ENCODE measurements around the gene VWA3B.
"Not testable (repeated sequence)": the region's sequence is repeated elsewhere in the genome, so short reads cannot be mapped to it uniquely, and the experiment has no call there.

The VWA3B gene

DNA sequence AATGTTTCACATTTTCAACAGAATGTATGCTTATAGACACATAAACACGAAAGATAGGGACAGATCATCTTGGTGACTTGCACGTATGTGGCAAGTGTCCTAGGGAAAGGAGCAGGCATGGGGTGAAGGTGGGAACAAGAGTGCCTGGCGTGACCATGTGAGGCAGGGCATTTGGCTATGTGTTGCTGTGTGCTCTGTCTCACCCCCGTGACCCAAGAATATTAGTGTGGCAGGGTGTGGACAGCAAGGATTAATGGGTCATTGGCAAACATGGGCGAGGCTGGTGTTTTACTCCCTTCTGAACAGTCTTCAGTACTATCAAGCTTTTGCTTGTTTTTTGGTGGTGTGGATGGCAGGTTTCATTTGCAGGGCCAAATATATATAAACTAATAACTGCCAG lies 1.3 kb upstream of the VWA3B start:
- no peak for DNase-seq (ENCODE audit: low read depth in 2 of 2)

DNA sequence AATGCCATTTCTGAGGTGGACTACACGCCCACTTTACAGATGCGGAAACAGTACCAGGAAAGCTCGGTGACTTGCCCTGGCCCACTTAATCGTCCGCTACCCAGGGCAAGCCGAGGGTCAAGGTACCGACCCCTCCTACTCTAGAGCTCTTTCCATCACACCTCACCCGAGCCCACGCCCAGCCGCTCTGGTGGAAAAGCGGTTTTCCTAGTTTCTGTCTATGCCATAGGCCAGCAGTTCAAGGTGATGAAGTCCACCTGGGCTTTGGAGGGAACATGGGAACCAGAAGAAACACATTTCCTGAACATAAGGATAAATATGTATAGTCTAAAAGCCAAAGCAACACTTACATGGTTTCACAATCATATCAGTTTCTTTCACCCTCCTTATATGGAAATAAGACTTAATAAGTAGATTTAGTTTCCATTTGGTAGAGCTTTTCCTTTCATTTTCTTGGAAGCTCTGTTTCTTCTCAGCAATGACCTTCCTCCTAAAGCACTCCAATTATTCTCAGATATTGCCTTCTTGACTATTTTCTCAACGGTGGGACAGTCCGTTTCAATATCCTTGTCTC lies 567 bp downstream of the VWA3B start:
- no peak for DNase-seq (ENCODE audit: low read depth in 2 of 2)

DNA sequence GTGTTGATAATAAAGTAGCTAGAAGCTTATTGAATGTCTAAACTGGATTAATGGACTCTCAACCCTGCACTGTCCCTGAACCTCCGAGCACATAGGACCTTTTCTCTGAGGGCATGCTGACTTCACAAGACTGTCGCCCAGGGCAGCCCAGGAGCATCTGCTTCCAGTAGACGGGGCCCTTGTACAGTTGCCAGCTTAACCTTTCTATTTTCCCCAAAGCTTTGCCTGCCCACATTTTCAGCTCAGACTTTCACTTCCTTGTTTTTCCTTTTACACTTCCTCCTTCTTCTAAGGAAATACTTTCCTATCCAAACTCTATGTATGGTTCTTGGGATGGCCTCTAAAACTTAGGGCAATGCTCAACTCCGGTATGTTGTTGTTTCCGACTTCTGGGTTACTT lies 1.3 kb downstream of the VWA3B start:
- no peak for DNase-seq (ENCODE audit: low read depth in 2 of 2)

DNA sequence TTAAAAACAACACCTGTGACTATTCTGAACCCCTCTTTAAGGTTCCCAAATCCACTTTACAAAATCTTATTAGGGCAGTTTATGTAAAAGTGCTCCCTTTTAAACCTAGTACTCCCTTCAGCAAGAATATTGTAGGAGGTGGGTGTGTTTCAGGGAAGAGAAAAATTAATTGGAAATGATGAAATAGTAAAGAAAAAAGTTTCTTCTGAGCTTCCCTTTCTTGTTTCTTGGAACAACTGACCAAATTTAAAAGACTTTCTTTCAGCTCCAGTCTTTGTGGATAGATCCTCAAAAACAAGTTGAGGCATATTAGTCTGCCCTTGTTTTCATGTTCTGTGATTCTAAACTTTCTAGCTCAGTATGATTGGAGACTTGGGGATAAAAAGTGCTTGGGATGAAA lies 3.0 kb downstream of the VWA3B start:
- DNase-seq (ENCODE audit: low read depth in 2 of 2): no peak

DNA sequence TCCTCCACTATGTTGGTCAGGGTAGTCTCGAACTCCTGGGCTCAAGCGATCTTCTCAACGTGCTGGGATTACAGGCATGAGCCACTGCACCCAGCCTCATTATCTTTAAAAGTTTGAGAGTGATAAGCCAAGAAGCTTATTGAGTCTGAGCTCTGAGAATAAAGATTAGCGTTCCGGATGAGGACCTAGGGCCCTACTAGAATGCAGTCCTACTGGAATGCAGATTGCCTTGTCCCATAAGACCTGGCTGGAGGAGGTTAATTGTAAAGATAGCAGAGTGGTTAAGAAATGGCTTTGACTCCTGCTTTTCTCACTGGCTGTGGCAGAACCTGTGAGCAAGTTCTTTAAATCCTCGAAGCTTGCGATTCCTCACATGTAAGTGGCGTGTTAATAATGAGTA lies 4.0 kb downstream of the VWA3B start:
- no peak for DNase-seq (ENCODE audit: low read depth in 2 of 2)

DNA sequence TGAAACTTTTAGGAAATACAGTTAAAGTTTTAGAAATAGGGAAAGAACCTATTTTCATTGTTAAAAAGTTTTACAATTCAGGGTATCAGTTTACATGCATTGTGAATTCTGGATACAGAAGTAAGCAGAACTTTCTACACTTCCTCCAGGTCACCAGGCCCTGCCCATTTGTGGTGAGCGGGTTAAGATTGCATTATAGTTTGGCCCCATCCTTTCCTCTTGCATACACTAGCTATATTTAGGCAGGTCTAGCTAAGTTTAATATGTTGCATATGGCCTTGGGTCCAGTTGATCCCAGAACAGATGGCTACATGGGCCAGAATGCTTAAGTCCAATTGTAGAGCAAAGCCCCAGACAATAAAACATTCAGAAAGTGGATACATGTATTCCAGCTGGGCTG lies 4.8 kb downstream of the VWA3B start:
- no peak for DNase-seq (ENCODE audit: low read depth in 2 of 2)

DNA sequence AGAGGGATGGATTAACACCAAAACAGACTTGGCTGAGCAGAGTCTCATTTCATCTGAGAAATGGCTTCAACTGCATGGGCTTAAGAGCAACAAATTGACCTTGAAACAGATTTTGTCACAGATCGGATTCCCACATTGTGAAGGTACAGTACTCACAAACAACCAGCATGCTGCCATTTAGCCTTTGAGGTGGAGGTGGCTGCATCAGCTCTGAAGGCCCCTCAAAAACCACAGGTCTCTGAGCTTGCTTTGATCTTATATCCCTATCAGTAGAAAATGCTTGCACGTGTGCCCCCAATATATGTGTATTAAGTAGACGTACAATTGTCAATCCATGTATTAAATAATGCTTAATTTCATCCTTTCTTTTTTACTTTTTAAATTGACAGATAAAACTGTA lies 6.2 kb downstream of the VWA3B start:
- DNase-seq (ENCODE audit: low read depth in 2 of 2): no peak

DNA sequence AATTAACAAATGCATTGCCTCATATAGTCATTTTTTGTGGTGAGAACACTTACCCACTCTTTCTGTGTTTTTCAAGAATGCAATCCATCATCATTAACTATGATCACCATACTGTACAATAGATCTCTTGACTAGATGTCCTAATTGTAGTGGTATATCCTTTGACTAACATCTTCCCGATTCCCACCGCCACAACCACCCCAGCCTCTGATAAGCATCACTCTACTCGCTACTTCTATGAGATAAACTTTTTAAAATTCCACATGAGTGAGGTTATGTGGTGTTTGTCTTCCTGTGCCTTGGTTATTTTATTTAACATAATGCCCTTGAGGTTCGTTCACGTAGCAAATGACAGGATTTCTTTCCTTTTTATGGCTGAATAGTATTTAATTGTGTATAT lies 6.6 kb downstream of the VWA3B start:
- DNase-seq (ENCODE audit: low read depth in 2 of 2): no peak

DNA sequence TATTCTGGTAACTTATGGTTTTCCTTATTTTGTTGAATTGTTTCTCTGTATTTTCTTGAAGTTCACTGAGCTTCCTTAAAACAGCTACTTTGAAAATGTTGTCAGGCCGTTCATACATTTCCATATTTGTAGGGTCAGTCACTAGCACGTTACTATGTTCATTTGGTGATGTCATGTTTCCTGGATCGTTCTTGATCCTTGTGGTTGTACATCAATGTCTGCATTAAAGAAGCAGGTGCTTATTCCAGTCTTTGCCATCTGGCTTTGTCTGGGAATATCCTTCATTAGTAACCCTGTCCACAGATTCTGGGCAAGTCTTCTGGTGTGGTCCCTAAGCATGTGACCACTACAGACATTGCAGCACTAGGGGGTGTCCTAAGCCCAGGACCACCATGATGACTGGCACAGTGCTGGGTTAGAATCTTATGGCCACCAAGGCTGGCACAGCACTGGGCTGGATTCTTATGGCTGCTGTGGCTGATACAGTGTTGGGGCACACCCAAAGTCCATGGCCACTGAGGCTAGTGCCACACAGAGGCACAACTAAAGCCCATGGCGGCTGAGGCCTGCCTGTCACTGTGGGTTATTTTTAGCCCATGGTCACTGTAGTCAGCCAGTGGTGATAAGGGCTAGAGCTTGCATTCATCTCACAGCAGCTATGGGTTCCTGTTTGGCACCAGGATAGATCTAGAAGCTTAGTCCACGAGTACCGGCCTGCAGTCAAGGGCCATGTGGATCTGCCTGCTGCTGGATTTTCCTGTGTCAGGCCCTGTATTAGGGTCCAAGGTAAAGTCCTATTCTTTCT lies 13.2 kb downstream of the VWA3B start:
- DNase-seq (ENCODE audit: low read depth in 2 of 2): no peak

DNA sequence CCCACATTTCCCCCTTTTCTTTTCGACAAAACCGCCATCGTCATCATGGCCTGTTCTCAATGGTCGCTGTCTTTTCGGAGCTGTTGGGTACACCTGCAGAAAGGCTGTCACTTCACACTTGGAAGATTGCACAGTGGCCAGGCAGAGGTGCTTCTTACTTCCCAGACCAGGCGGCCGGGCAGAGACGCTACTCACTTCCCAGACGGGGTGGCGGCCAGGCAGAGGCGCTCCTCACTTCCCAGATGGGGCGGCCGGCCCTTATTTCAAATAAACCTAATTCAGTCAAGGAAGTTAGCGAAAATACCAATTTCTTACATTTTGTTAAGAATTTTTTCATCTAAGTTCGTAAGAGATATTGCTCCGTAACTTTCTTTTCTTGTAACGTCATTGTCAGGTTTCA lies 15.3 kb downstream of the VWA3B start:
- DNase-seq (ENCODE audit: low read depth in 2 of 2): not testable (repeated sequence)

DNA sequence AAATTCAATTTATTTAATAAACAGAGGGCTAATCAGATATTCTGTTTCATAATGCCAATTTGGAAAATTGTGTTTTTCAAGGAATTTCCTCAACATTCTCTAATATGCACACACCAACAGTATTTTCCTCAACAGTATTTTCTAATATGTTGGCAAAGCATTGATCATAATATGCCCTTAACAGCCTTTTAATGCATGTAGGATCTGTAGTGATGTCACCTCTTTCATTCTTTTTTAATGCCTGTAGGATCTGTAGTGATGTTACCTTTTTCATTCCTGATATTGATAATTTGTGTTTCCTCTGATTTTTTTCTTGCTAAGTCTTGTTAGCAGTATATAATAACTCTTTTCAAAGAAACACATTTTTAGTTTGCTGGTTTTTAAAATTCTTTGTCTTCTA lies 15.9 kb downstream of the VWA3B start:
- DNase-seq (ENCODE audit: low read depth in 2 of 2): no peak

DNA sequence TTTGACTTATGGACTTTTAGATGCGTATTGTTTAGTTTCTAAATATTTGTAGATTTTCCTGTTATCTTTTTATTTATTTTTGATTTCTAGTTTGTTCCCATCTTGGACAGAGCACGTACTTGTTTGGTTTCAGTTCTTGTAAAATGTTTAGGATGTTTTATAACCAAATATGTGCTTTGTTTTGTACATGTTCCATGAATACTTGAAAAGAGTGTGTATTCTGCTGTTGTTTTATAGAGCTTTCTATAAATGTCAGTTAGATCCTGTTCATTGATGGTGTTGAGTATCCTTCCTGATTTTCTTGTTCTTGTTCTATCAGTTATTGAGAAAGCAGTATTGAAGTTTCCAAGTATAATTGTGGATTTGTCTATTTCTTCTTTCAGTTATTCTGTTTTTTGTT lies 21.1 kb downstream of the VWA3B start:
- no peak for DNase-seq (ENCODE audit: low read depth in 2 of 2)

DNA sequence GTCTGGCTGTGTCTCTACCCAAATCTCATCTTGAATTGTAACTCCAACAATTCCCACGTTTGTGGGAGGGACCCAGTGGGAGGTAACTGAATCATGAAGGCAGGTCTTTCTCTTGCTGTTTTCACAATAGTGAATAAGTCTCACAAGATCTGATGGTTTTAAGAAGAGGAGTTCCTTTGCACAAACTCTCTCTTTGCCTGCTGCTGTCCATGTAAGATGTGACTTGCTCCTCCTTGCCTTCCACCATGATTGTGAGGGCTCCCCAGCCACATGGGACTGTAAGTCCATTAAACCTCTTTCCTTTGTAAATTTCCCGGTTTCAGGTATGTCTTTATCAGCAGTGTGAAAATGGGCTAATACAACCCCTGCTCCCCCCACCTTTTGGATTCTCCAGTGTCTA lies 23.8 kb downstream of the VWA3B start:
- DNase-seq (ENCODE audit: low read depth in 2 of 2): no peak

DNA sequence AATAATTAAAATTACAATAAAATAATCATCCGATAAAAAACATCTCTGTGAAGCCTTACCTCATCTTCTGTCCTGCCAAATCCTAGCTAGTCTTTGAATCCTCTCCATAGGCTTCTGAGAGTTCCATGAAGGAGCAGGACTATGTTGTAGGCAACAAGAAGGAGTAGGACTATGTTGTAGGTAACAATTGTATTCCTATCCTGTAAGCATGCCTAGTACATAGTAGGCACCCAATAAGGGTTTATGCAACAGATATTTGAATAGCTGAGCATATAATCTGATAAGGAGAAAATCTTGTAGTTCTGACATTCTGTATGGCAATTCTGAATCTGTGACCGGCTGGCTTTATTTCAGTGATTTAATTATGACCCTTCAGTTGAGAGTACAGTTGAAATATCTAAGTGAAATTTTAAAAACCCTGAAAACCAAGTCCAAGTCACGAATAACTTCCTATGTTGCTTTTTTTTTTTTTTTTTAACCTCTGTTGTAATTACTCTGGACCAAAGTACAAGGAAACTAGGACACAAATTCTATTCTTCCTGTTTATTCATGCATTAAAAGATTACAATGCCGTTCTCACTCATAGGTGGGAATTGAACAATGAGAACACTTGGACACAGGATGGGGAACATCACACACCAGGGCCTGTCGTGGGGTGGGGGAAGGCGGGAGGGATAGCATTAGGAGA lies 27.8 kb downstream of the VWA3B start:
- no peak for DNase-seq (ENCODE audit: low read depth in 2 of 2)

DNA sequence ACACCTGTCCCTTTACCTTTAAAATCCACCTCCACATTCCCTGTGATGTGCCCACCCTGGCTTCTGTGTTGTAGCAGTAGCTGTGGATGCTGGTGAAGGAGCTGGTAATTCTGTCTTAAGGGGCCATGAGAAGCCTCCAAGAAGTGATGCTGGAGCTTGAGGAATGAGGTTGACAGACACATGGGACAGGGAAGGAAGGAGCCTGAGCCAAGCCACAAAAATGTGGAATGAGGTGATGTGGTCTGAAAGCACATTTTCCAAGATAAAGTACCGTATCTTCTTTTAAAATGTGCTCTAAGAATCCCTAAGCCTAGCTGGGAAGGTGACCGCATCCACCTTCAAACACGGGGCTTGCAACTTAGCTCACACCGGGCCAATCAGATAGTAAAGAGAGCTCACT lies 31.2 kb downstream of the VWA3B start:
- no peak for DNase-seq (ENCODE audit: low read depth in 2 of 2)

DNA sequence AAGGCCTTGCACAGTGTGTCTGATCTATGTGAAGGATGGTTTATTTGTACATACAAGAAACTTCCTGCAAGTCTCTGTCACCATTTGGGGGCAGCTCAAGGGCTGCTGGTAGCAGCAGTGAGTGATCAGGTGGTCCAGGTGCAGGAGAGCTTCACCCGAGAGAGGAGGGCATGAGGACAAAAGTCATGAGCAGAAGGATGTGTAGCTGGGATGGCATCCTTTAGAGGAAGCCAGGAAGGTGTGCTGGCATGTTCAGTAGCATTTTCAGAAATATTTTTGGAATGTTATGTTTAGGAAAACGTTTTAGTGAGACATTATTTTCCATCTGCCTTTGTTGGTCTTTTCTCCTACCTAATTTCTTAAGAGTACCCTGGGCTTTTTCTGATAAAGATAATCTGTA lies 31.9 kb downstream of the VWA3B start:
- DNase-seq (ENCODE audit: low read depth in 2 of 2): no peak

DNA sequence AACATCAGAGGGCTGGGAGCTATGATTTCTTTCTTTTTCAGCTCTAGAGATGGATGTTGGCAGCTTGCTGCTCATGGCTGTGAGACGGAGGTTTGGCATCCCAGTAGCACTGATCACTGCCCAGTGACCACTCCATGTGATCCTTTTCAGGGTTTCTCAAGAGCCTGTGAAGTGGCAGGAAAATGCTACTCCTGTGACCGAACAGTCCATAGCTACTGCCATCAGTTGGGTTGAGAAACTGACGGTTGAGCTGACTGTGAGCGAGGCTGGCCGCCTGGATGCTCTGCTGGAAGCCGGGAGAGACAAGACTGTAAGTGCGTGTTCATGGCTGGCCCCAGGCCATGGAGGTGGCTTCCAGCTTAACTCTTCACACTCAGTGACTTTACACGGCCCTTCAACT lies 34.2 kb downstream of the VWA3B start:
- DNase-seq (ENCODE audit: low read depth in 2 of 2): no peak

DNA sequence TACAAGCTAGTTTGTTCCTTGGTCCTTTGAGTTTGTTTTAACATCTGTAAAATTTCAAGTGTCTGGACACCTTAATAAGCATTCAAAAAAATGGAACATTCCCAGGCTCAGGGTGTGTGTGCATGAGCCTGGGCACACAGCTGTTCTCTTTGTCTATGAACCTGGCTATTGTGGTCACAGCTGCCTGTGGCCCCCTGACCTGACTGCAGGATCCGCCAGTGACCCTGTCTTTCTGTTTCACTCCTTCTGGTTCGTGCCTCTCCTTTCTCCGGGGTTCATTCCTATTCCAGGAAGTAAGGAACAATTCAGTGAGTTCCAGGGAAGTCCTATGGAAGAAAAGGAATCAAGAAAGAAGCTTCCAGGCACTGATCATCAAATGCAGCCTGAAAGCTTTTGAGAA lies 35.6 kb downstream of the VWA3B start:
- DNase-seq (ENCODE audit: low read depth in 2 of 2): no peak

DNA sequence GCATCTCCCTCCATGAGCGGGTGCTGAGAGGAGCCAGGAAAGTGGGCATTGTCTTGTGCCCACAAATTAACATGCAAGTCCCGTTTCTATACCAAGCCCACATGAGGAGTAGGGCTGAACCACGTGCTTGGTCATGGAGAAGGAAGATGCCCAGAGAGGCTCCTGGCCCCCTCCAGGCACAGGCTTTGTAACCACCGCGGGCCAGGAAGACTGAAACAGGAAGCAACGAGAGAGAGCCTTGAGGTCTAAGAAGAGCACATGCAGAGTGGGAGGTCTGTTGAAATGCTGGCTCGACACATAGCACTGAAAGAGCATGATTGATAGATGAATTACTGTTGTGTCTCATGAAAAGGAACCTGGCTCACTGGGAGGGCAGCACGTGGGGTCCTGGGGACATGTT lies 36.3 kb downstream of the VWA3B start:
- DNase-seq (ENCODE audit: low read depth in 2 of 2): no peak

DNA sequence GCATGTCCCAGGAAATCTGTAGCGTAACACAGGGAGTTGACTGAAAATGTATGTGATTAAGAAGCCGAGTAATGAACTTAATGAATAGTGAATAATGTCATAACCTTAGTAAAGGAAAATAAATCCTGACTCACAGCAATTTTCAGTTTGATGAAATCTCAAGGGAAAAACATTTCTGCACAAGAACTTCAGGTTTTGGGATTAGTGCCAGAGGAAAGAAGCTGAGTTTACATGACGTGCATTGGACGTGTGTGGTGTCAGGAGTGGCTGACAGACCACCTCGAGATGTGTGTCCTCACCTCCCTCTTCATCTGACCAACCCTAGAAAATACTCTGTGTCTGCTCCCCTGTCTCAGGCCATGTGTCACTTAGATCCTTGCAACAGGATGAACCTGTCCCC lies 39.1 kb downstream of the VWA3B start:
- no peak for DNase-seq (ENCODE audit: low read depth in 2 of 2)

DNA sequence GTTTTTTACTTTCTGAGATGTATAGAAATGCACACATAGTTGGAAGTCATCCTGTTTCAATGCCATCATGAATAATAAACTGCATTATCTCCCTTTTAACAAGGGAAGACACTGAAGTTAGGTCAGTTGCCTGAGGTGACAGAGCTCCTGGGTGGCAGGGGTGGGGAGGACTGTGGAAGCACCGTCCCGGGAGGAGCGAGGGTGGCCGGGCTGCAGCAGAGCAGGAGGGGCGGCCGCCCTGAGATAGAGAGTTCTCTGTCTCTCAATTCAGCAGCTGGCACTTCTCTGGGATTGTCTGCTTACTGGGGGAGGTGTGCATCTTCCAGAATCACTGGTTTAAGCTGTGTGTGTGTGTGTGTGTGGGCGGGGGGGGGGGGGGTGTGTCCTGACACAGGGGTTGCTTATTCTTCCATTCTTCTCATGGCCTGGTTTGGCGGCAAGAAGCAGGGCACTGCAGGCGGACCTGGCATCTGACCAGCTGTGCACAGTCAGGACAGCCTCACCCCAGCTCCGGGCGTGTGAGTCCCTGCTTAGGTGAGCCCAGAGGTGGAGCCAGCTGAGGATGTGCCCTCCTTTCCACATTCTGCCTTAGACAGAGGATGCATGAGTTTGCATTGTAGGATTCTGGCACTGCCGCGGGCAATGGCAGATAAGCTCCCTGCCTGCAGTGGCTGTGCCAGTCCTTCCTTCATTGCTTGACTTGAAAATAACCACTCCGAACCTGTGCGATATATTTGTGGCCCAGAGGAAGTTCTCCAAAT lies 40.4 kb downstream of the VWA3B start:
- no peak for DNase-seq (ENCODE audit: low read depth in 2 of 2)

DNA sequence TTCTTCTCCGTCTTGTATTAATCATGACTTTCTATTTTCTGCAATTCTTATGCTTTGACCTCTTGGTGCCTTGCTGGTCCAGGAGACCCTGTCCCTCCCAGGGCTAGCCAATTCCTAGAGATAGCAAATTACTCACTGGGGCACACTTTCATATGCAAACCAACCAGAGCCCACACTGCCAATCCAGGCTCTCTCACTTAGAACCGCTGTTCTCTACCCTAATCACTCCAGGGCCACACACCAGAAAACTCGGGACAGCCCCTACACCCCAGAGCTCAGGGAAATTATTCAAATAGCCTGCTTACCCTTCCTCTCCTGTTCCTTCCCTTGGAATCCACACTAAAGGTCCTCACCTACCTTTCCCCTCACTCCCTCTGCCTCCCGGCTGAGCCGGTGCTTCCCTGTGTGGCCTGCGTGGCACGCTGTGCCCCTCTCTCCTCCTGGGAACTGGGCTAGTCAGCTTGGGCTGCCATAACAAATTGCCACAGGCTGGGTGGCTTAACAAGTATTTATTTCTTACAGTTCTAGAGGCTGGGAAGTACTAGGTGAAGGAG lies 41.7 kb downstream of the VWA3B start:
- no peak for DNase-seq (ENCODE audit: low read depth in 2 of 2)
